ENCODE measurements around the gene EYS.

Gene EYS

GRCh38 chr6:65299236-65299635, 407.8 kb downstream of the EYS start:
- no peaks in the 10 kb centered on the region for H3K4me1 ChIP-seq (ENCODE audit: low read depth, poor library complexity, severe bottlenecking)
- H4K20me1 ChIP-seq (ENCODE audit: insufficient read depth): no peaks in the 10 kb centered on the region
- no peak overlapping the region for H3K9ac ChIP-seq
- H3K79me2 ChIP-seq (ENCODE audit: insufficient read depth, low read depth): no peaks in the 10 kb centered on the region
- H3K36me3 ChIP-seq (ENCODE audit: insufficient read depth): no peaks in the 10 kb centered on the region
- no peak overlapping the region for H3K27ac ChIP-seq
- TF ChIP-seq CTCF (conservative IDR thresholded peaks at IDR 0.05; ENCODE audit: low read depth, low read length): no peak
- no peak overlapping the region for H2AFZ ChIP-seq (ENCODE audit: low read depth)
- H3K4me2 ChIP-seq: no peak overlapping the region
- no peak overlapping the region for H3K4me3 ChIP-seq (IDR thresholded peaks at IDR 0.05; ENCODE audit: insufficient read depth, low read depth, low read length)
- H3K27me3 ChIP-seq (ENCODE audit: insufficient read depth, low read depth): no peaks in the 10 kb centered on the region

GRCh38 chr6:65295812-65296211, 411.2 kb downstream of the EYS start:
- no peaks in the 10 kb centered on the region for H3K79me2 ChIP-seq (ENCODE audit: insufficient read depth, low read depth)
- H3K9ac ChIP-seq: no peak overlapping the region
- no peaks in the 10 kb centered on the region for H3K36me3 ChIP-seq (ENCODE audit: insufficient read depth)
- no peak overlapping the region for H3K27ac ChIP-seq
- H3K4me2 ChIP-seq: no peak overlapping the region
- no peaks in the 10 kb centered on the region for H3K27me3 ChIP-seq (ENCODE audit: insufficient read depth, low read depth)
- TF ChIP-seq CTCF (conservative IDR thresholded peaks at IDR 0.05; ENCODE audit: low read depth, low read length): no peak
- no peak overlapping the region for H2AFZ ChIP-seq (ENCODE audit: low read depth)
- no peak overlapping the region for H3K4me3 ChIP-seq (IDR thresholded peaks at IDR 0.05; ENCODE audit: insufficient read depth, low read depth, low read length)
- H4K20me1 ChIP-seq (ENCODE audit: insufficient read depth): no peaks in the 10 kb centered on the region
- no peaks in the 10 kb centered on the region for H3K4me1 ChIP-seq (ENCODE audit: low read depth, poor library complexity, severe bottlenecking)

- H3K9ac ChIP-seq: no peak overlapping the region
- no peak overlapping the region for H3K4me3 ChIP-seq (IDR thresholded peaks at IDR 0.05; ENCODE audit: insufficient read depth, low read depth, low read length)
- no peak overlapping the region for H2AFZ ChIP-seq (ENCODE audit: low read depth)
- no peaks in the 10 kb centered on the region for H3K36me3 ChIP-seq (ENCODE audit: insufficient read depth)
- no peaks in the 10 kb centered on the region for H3K27me3 ChIP-seq (ENCODE audit: insufficient read depth, low read depth)
- H3K4me2 ChIP-seq: no peak overlapping the region
- no peaks in the 10 kb centered on the region for H3K4me1 ChIP-seq (ENCODE audit: low read depth, poor library complexity, severe bottlenecking)
- H3K79me2 ChIP-seq (ENCODE audit: insufficient read depth, low read depth): no peaks in the 10 kb centered on the region
- no peaks in the 10 kb centered on the region for H4K20me1 ChIP-seq (ENCODE audit: insufficient read depth)
- H3K27ac ChIP-seq: no peak overlapping the region
- no peak for TF ChIP-seq CTCF (conservative IDR thresholded peaks at IDR 0.05; ENCODE audit: low read depth, low read length)
Measured at GRCh38 chr6:65289491-65289890, 417.5 kb downstream of the EYS start.

- H3K9ac ChIP-seq: no peak overlapping the region
- H3K4me3 ChIP-seq (IDR thresholded peaks at IDR 0.05; ENCODE audit: insufficient read depth, low read depth, low read length): no peak overlapping the region
- H2AFZ ChIP-seq (ENCODE audit: low read depth): no peak overlapping the region
- no peak overlapping the region for H3K27ac ChIP-seq
- no peaks in the 10 kb centered on the region for H4K20me1 ChIP-seq (ENCODE audit: insufficient read depth)
- H3K4me1 ChIP-seq (ENCODE audit: low read depth, poor library complexity, severe bottlenecking): no peaks in the 10 kb centered on the region
- H3K4me2 ChIP-seq: no peak overlapping the region
- no peaks in the 10 kb centered on the region for H3K36me3 ChIP-seq (ENCODE audit: insufficient read depth)
- TF ChIP-seq CTCF (conservative IDR thresholded peaks at IDR 0.05; ENCODE audit: low read depth, low read length): no peak
- H3K27me3 ChIP-seq (ENCODE audit: insufficient read depth, low read depth): no peaks in the 10 kb centered on the region
- no peaks in the 10 kb centered on the region for H3K79me2 ChIP-seq (ENCODE audit: insufficient read depth, low read depth)
Measured at GRCh38 chr6:65285275-65285674, 421.8 kb downstream of the EYS start.

- Histone ChIP-seq H3K79me2 (ENCODE audit: insufficient read depth, low read depth) (no peaks in the 10 kb centered on the region), H4K20me1 (ENCODE audit: insufficient read depth) (no peaks in the 10 kb centered on the region), H3K4me3 (IDR thresholded peaks at IDR 0.05; ENCODE audit: insufficient read depth, low read depth, low read length) (no peak overlapping the region), H3K4me2 (no peak overlapping the region), H3K4me1 (ENCODE audit: low read depth, poor library complexity, severe bottlenecking) (no peaks in the 10 kb centered on the region), H3K27me3 (ENCODE audit: insufficient read depth, low read depth) (no peaks in the 10 kb centered on the region), H3K9ac (no peak overlapping the region), H3K36me3 (ENCODE audit: insufficient read depth) (no peaks in the 10 kb centered on the region), H2AFZ (ENCODE audit: low read depth) (no peak overlapping the region), H3K27ac (no peak overlapping the region)
- TF ChIP-seq CTCF (conservative IDR thresholded peaks at IDR 0.05; ENCODE audit: low read depth, low read length): no peak
Measured at GRCh38 chr6:65280060-65280459, 427.0 kb downstream of the EYS start.
